ENCODE measurements around the gene QDPR. TPM values are rescaled to one million over a fixed set of nuclear protein-coding genes. Genes with fewer than 3 reads are reported as not detected.

QDPR gene
- total and polyA plus RNA-seq, 2 experiments from 2014 or later: 80.7 to 115 TPM

DNA sequence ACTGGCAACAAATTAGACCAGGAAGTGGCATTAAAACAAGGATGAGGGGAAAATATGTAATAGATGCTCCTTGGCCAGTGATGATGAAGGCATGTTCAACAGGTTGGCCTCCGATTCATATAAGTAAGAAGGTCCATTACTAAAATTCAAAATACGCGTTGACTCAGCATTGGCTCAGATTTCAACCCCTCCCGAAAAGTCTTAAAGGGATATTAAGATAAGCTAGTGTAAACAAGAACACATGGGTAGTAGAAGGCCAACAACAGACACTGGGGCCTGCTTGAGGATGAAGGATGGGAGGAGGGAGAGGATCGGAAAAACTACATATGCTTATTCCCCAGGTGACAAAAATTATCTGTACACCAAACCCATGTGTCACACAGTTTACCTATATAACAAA is 46.0 kb upstream of the QDPR start:
- Histone ChIP-seq H3K9me3 (ENCODE audit: low read depth) (no peaks in the 10 kb centered on the region), H3K4me3 (no peak overlapping the region), H3K27ac (no peak overlapping the region), H3K27me3 (peaks cover 8% of the 10 kb centered on the region), H3K36me3 (no peaks in the 10 kb centered on the region), H3K4me1 (ENCODE audit: low read depth) (no peaks in the 10 kb centered on the region)
- no peak for DNase-seq (ENCODE audit: low read depth in 1 of 2, low spot score in 1 of 2)
- TF ChIP-seq, protein P1, sequence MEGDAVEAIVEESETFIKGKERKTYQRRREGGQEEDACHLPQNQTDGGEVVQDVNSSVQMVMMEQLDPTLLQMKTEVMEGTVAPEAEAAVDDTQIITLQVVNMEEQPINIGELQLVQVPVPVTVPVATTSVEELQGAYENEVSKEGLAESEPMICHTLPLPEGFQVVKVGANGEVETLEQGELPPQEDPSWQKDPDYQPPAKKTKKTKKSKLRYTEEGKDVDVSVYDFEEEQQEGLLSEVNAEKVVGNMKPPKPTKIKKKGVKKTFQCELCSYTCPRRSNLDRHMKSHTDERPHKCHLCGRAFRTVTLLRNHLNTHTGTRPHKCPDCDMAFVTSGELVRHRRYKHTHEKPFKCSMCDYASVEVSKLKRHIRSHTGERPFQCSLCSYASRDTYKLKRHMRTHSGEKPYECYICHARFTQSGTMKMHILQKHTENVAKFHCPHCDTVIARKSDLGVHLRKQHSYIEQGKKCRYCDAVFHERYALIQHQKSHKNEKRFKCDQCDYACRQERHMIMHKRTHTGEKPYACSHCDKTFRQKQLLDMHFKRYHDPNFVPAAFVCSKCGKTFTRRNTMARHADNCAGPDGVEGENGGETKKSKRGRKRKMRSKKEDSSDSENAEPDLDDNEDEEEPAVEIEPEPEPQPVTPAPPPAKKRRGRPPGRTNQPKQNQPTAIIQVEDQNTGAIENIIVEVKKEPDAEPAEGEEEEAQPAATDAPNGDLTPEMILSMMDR (IDR thresholded peaks at IDR 0.05; ENCODE audit: low read depth, low read length): no peak

DNA sequence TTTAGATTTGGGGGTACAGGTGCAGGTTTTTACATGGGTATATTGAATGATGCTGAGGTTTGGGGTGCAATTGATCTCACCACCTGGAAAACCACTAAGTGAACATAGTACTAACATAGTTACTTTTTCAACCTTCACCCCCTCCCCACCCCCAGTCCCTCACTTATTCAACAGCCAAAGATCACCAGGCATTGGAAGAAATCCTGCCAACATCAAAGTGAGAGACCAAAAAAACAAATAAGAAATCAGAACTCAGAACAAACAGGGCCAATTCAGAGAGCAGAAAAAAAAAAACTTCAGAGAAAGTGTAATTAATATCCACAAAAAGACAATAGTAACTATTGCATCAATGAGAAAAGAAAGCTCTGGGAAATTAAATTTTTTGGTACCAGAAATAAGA is 44.6 kb upstream of the QDPR start:
- peaks cover 8% of the 10 kb centered on the region for H3K27me3 ChIP-seq
- no peak overlapping the region for H3K27ac ChIP-seq
- TF ChIP-seq, protein P1 (IDR thresholded peaks at IDR 0.05; ENCODE audit: low read depth, low read length): no peak
- no peak overlapping the region for H3K4me3 ChIP-seq
- no peak for DNase-seq (ENCODE audit: low read depth in 1 of 2, low spot score in 1 of 2)
- H3K36me3 ChIP-seq: no peaks in the 10 kb centered on the region
- H3K4me1 ChIP-seq (ENCODE audit: low read depth): no peaks in the 10 kb centered on the region
- H3K9me3 ChIP-seq (ENCODE audit: low read depth): no peaks in the 10 kb centered on the region

DNA sequence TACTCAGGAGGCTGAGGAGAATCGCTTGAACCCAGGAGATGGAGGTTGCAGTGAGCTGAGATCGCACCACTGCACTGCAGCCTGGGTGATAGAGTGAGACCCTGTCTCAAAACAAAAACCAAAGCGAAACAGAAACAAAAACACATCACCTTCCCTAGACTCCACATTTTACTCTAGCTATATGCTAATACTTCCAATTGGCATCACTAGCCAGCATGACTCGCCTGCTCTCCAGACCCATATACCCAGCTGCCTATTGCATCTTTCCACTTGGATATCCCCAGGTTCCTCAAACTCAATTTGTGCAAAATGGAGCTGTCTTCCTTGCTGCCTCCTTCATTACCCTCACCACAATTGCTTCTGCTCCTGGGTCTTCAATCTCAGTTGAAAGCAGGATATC is 42.7 kb upstream of the QDPR start:
- TF ChIP-seq, protein P1 (IDR thresholded peaks at IDR 0.05; ENCODE audit: low read depth, low read length): no peak
- no peaks in the 10 kb centered on the region for H3K36me3 ChIP-seq
- H3K9me3 ChIP-seq (ENCODE audit: low read depth): no peaks in the 10 kb centered on the region
- H3K27me3 ChIP-seq: peaks cover 8% of the 10 kb centered on the region
- no peaks in the 10 kb centered on the region for H3K4me1 ChIP-seq (ENCODE audit: low read depth)
- no peak overlapping the region for H3K4me3 ChIP-seq
- no peak for DNase-seq (ENCODE audit: low read depth in 1 of 2, low spot score in 1 of 2)
- H3K27ac ChIP-seq: no peak overlapping the region

DNA sequence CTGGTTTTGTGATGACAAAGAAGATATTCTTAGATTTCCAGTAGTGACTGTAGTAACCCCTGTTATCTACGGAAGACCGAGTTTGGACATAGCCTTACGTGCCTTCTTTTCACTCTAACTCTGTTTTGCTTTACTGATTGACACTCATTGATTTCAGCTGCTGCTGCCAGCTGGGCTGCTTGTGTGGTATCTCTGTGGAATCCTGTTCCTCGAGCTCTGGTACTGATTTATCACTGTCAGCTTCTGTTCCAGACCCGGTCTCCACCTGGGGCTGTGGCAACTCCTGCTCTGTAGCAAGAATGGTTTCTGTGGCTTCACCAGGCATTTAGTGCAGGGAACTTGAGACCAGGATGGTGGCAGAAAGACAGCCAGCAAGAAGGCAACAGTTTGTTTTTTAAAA is 40.5 kb upstream of the QDPR start:
- TF ChIP-seq, protein P1 (IDR thresholded peaks at IDR 0.05; ENCODE audit: low read depth, low read length): no peak
- H3K4me3 ChIP-seq: no peak overlapping the region
- no peak for DNase-seq (ENCODE audit: low read depth in 1 of 2, low spot score in 1 of 2)

DNA sequence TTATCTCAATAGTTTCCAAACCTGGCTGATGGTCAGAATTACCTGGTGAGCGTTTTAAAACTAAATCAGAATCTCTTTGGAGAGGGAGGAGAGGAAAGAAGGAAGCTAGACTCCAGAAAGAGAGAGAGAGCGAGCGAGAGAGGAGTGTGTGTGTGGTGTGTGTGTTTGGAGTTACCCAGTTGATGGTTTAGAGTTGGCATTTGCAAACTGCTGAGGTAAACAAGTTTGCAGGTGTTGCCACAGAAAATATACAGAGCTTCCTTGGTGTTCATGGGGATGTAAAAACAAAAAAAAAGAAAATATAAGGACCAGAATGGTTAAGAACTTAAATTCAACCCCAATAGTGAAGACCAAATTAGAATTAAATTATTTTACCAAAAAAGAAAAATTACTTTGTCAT is 38.7 kb upstream of the QDPR start:
- H3K27me3 ChIP-seq: peaks cover 8% of the 10 kb centered on the region
- no peak for DNase-seq (ENCODE audit: low read depth in 1 of 2, low spot score in 1 of 2)
- no peaks in the 10 kb centered on the region for H3K4me1 ChIP-seq (ENCODE audit: low read depth)
- no peaks in the 10 kb centered on the region for H3K9me3 ChIP-seq (ENCODE audit: low read depth)
- no peaks in the 10 kb centered on the region for H3K36me3 ChIP-seq
- H3K27ac ChIP-seq: no peak overlapping the region
- H3K4me3 ChIP-seq: no peak overlapping the region
- TF ChIP-seq, protein P1 (IDR thresholded peaks at IDR 0.05; ENCODE audit: low read depth, low read length): no peak

More for the DNA sequence above, 40.5 kb upstream of the QDPR start:
- no peaks in the 10 kb centered on the region for H3K9me3 ChIP-seq (ENCODE audit: low read depth)
- H3K36me3 ChIP-seq: no peaks in the 10 kb centered on the region
- no peaks in the 10 kb centered on the region for H3K4me1 ChIP-seq (ENCODE audit: low read depth)
- H3K27me3 ChIP-seq: peaks cover 8% of the 10 kb centered on the region
- no peak overlapping the region for H3K27ac ChIP-seq

DNA sequence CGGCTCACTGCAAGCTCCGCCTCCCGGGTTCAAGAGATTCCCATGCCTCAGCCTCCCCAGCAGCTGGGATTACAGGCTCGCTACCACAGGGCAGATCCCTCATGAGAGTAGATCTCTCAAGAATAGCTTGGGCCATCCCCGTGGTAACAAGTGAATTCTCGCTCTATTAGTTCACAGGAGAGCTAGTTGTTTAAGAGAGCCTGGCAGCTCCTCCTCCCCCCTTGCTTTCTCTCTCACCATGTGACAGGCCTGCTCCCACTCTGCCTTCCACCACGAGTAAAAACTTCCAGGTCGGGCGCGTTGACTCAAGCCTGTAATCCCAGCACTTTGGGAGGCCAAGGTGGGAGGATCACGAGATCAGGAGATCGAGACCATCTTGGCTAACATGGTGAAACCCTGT is 34.8 kb upstream of the QDPR start:
- Histone ChIP-seq H3K4me1 (ENCODE audit: low read depth) (no peaks in the 10 kb centered on the region), H3K9me3 (ENCODE audit: low read depth) (no peaks in the 10 kb centered on the region)
- TF ChIP-seq, protein P1 (IDR thresholded peaks at IDR 0.05; ENCODE audit: low read depth, low read length): no peak

More for the DNA sequence above, 34.8 kb upstream of the QDPR start:
- H3K27ac ChIP-seq: no peak overlapping the region
- H3K36me3 ChIP-seq: no peaks in the 10 kb centered on the region
- no peak overlapping the region for H3K4me3 ChIP-seq
- DNase-seq (ENCODE audit: low read depth in 1 of 2, low spot score in 1 of 2): no peak
- H3K27me3 ChIP-seq: no peaks in the 10 kb centered on the region
